GM19023 (cell line): Measurements from ENCODE around the gene NTHL1.
A peak's percentile ranks its signal among the peaks of the same experiment; 100 is the strongest.

Source experiments
- ATAC-seq: cut with Tn5 transposase; IDR thresholded peaks from one replicate; pipeline ENCODE4 v1.9.1; 2021; ENCODE audit warnings: mild to moderate bottlenecking, moderate library complexity; ENCODE audit not compliant: unreplicated experiment

NTHL1 gene

GRCh38 chr16:1998360-1998835, 49.2 kb downstream of the NTHL1 start:
- no peak for ATAC-seq

DNA sequence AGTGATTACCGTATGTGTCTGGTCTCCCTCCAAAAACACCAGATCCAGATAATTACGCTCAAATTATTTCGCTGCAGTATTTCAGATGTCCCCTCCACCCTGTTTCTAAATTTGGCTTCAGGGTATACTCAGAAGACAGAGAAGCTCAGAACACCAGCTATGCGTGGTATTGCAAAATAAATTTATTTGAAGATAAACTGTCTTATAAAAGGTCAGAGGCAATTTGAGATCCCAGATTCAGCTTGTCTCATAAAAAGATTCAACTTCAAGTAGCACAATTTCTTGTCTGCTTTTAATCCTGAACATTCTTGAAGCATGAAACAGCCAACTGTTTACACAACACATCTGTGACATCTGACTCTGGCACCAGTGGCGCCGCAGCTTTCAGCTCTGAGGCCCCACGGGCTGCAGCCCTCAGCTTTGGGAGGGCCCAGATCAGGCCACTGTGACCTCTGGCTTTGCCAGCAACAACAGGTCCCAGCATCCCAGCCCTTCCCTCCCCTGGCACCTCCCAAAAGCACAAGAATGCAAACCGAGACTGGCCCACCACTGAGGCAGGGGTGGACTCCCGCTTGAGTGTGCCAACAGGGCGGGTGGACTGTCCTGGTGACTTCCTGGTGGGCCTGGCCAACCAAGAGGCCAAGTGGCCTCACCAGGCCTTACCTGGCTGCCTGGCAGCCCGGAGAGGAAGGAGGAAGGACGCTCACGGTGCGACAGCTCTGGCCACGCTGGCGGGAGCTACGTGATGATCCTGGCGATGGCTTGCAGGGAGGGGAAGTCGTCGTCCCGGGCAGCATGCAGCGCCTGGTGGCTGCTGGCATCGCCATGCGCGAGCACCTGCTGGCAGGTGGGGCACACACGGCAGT, 49.9 kb downstream of the NTHL1 start:
- no peak for ATAC-seq

DNA sequence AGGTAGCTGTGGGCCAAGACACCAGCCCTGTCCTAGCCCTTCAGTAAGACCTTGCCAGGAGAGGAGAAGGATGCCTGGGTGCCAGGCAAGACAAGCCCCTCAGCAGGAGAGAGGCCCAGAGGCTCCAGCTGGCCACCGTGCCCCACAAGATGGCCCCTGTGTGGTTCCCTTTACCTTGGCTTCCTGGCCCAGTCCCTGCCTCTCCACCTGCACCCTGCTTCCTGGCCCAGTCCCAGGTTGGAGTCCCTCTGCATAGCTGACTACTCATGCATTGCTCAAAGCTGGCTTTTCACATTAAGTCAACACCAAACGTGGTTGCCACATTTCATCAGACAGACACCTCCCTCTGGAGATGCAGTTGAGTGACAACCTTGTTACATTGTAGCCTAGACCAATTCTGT, 53.9 kb downstream of the NTHL1 start:
- no peak for ATAC-seq

GRCh38 chr16:1992704-1993317, 54.8 kb downstream of the NTHL1 start:
- no peak for ATAC-seq

GRCh38 chr16:1991948-1992703, 55.5 kb downstream of the NTHL1 start:
- peak; percentile 51 for ATAC-seq

- ATAC-seq: no peak
Measured at GRCh38 chr16:1991588-1991947, 56.1 kb downstream of the NTHL1 start.

DNA sequence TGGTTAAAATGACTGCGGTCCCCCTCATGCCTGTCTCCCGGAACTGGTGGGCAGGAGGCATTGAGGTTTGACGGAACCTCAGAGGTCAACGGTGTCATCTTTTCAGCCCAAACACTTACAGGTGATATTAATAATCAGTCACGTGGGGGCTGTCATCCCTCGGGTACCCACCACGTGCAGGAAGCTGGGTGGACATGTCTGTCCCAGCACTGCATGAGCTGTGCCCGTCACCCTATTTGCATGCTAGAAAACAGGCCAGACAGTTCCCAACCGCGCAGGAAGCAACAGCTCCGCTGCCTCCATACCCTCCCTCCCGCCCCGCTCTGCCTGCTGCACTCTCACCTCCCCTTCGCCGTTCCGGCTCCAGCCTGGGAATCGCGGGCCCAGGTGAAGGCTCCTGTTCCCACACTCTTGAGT, 56.5 kb downstream of the NTHL1 start:
- ATAC-seq: no peak

GRCh38 chr16:1990351-1991134, 57.1 kb downstream of the NTHL1 start:
- no peak for ATAC-seq

- ATAC-seq: no peak
Measured at GRCh38 chr16:1990101-1990350, 57.6 kb downstream of the NTHL1 start.
